H9 (cell line): ENCODE data around the gene TOGARAM2. TPM values are rescaled to one million over a fixed set of nuclear protein-coding genes. Genes with fewer than 3 reads are reported as not detected.

Source experiments
- DNase-seq: peaks from one replicate; pipeline ENCODE4 v3.0.0-alpha.2; 2017
- H2AFZ ChIP-seq: one replicate; pipeline ENCODE4 v1.6.1; 2013; ENCODE audit warnings: mild to moderate bottlenecking, low read length, control low read depth, moderate library complexity
- H2AK5ac ChIP-seq: 2 replicates; pipeline ENCODE4 v1.6.1; 2013; ENCODE audit warnings: low read length, control low read depth, mixed read lengths; ENCODE audit not compliant: insufficient read length
- H2BK120ac ChIP-seq: one replicate; pipeline ENCODE4 v1.6.1; 2013; ENCODE audit warnings: low read depth, mild to moderate bottlenecking, low read length, control low read depth, inconsistent platforms; ENCODE audit not compliant: poor library complexity, severe bottlenecking
- H2BK12ac ChIP-seq: 2 replicates; pipeline ENCODE4 v1.6.1; 2013; ENCODE audit warnings: low read length, control low read depth, mixed read lengths, low read depth; ENCODE audit not compliant: insufficient read length
- H2BK15ac ChIP-seq: 2 replicates; pipeline ENCODE4 v1.6.1; 2013; ENCODE audit warnings: low read depth, low read length, control low read depth
- H2BK20ac ChIP-seq: one replicate; pipeline ENCODE4 v1.6.1; 2013; ENCODE audit warnings: low read depth, mild to moderate bottlenecking, low read length, control low read depth, inconsistent platforms; ENCODE audit not compliant: poor library complexity, severe bottlenecking
- H2BK5ac ChIP-seq: 2 replicates; pipeline ENCODE4 v1.6.1; 2013; ENCODE audit warnings: low read length, control low read depth, mixed read lengths; ENCODE audit not compliant: insufficient read length
- H3K14ac ChIP-seq: 2 replicates; pipeline ENCODE4 v1.6.1; 2013; ENCODE audit warnings: low read length, control low read depth; ENCODE audit not compliant: insufficient read depth
- H3K18ac ChIP-seq: 2 replicates; pipeline ENCODE4 v1.6.1; 2013; ENCODE audit warnings: low read depth, mild to moderate bottlenecking, mixed read lengths, low read length, control low read depth; ENCODE audit not compliant: insufficient read length
- H3K23ac ChIP-seq: 2 replicates; pipeline ENCODE4 v1.6.1; 2013; ENCODE audit warnings: low read length, control low read depth, mixed read lengths, low read depth; ENCODE audit not compliant: insufficient read length
- H3K23me2 ChIP-seq: 2 replicates; pipeline ENCODE4 v1.6.1; 2013; ENCODE audit warnings: low read depth, mild to moderate bottlenecking, mixed read lengths, low read length, control low read depth; ENCODE audit not compliant: insufficient read length, poor library complexity, severe bottlenecking
- H3K27ac ChIP-seq: 2 replicates; pipeline ENCODE4 v1.5.1; 2013; ENCODE audit warnings: low read length, control low read depth, mixed read lengths, low read depth; ENCODE audit not compliant: insufficient read length
- H3K27me3 ChIP-seq: 2 replicates; pipeline ENCODE4 v1.6.1; 2013; ENCODE audit warnings: low read length, control low read depth, inconsistent platforms; ENCODE audit not compliant: insufficient read depth
- H3K4ac ChIP-seq: 2 replicates; pipeline ENCODE4 v1.6.1; 2013; ENCODE audit warnings: low read depth, mild to moderate bottlenecking, control low read depth, inconsistent platforms, low read length, moderate library complexity
- H3K4me1 ChIP-seq: 2 replicates; pipeline ENCODE4 v1.6.1; 2013; ENCODE audit warnings: low read length, control low read depth, inconsistent platforms; ENCODE audit not compliant: insufficient read depth
- H3K4me2 ChIP-seq: 2 replicates; pipeline ENCODE4 v1.6.1; 2013; ENCODE audit warnings: low read length, control low read depth, mixed read lengths; ENCODE audit not compliant: insufficient read length, insufficient read depth
- H3K56ac ChIP-seq: 2 replicates; pipeline ENCODE4 v1.6.1; 2013; ENCODE audit warnings: low read depth, mild to moderate bottlenecking, mixed read lengths, low read length, control low read depth; ENCODE audit not compliant: insufficient read length
- H3K79me1 ChIP-seq: 2 replicates; pipeline ENCODE4 v1.6.1; 2013; ENCODE audit warnings: low read depth, mild to moderate bottlenecking, moderate library complexity, low read length, control low read depth, inconsistent platforms; ENCODE audit not compliant: insufficient read depth, poor library complexity, severe bottlenecking
- H3K79me2 ChIP-seq: 2 replicates; pipeline ENCODE4 v1.6.1; 2013; ENCODE audit warnings: low read length, control low read depth, inconsistent platforms; ENCODE audit not compliant: insufficient read depth
- H3K9ac ChIP-seq: 2 replicates; pipeline ENCODE4 v1.6.1; 2013; ENCODE audit warnings: low read length, control low read depth, mixed read lengths; ENCODE audit not compliant: insufficient read length; ENCODE audit errors: extremely low read depth
- H3K9me3 ChIP-seq: one replicate; pipeline ENCODE4 v1.6.1; 2013; ENCODE audit warnings: low read depth, low read length, inconsistent platforms; ENCODE audit not compliant: control insufficient read depth
- H3T11ph ChIP-seq: one replicate; pipeline ENCODE4 v1.6.1; 2013; ENCODE audit warnings: mild to moderate bottlenecking, low read length, control low read depth, inconsistent platforms
- H4K20me1 ChIP-seq: one replicate; pipeline ENCODE4 v1.6.1; 2013; ENCODE audit not compliant: control insufficient read depth, insufficient read length, insufficient read depth
- H4K5ac ChIP-seq: 2 replicates; pipeline ENCODE4 v1.6.1; 2013; ENCODE audit warnings: low read depth, mild to moderate bottlenecking, mixed read lengths, low read length, control low read depth; ENCODE audit not compliant: insufficient read length
- H4K8ac ChIP-seq: replicated peaks from 2 replicates; pipeline ENCODE4 v1.6.1; 2013; ENCODE audit warnings: low read length, control low read depth, mixed read lengths, low read depth; ENCODE audit not compliant: insufficient read length
- H4K91ac ChIP-seq: 2 replicates; pipeline ENCODE4 v1.6.1; 2013; ENCODE audit warnings: low read depth, mild to moderate bottlenecking, moderate library complexity, mixed read lengths, low read length, control low read depth; ENCODE audit not compliant: insufficient read length
- H3K27ac Mint-ChIP-seq, 3 experiments: 2 replicates in 2 of 3; 3 replicates in 1 of 3; pipeline ENCODE4 v1.8.0; 2020 to 2021; ENCODE audit warnings: mixed read lengths in 3 of 3, mild to moderate bottlenecking in 1 of 3, moderate library complexity in 1 of 3
- H3K27me3 Mint-ChIP-seq: 2 replicates; pipeline ENCODE4 v1.8.0; 2021; ENCODE audit warnings: low read depth, mild to moderate bottlenecking, moderate library complexity, mixed read lengths
- H3K36me3 Mint-ChIP-seq, 3 experiments: 2 replicates in 2 of 3; 3 replicates in 1 of 3; pipeline ENCODE4 v1.8.0; 2020 to 2021; ENCODE audit warnings: low read depth in 3 of 3, mixed read lengths in 3 of 3; ENCODE audit not compliant: insufficient read depth in 1 of 3
- H3K4me1 Mint-ChIP-seq, 2 experiments: 2 replicates each; pipeline ENCODE4 v1.8.0; 2020; ENCODE audit warnings: mixed read lengths in 2 of 2
- H3K4me3 Mint-ChIP-seq, 2 experiments: 2 replicates in 1 of 2; 3 replicates in 1 of 2; pipeline ENCODE4 v1.8.0; 2020 to 2021; ENCODE audit warnings: mild to moderate bottlenecking in 2 of 2, mixed read lengths in 2 of 2, moderate library complexity in 1 of 2
- H3K9me3 Mint-ChIP-seq, 2 experiments: 2 replicates in 1 of 2; 3 replicates in 1 of 2; pipeline ENCODE4 v1.8.0; 2020; ENCODE audit warnings: mild to moderate bottlenecking in 2 of 2, mixed read lengths in 2 of 2, moderate library complexity in 1 of 2
- CTCF ChIP-seq: fragments of 200-600 bp; sonication (generic); conservative IDR thresholded peaks from 3 replicates; pipeline ENCODE4 v1.8.0; 2021; ENCODE audit warnings: antibody characterized with exemption, mild to moderate bottlenecking
- WGBS: extraction: QIAGEN DNeasy Blood & Tissue Kit; methylation state at CpG from one replicate; pipeline ENCODE4 v1.1.7; 2013; ENCODE audit warnings: missing lambda C conversion rate, low lambda C conversion rate, mixed read lengths; ENCODE audit not compliant: insufficient read length; ENCODE audit errors: extremely low coverage; 5-methylcytosine and 5-hydroxymethylcytosine counted together
- total RNA-seq: library from RNA; stranded (reverse); gene quantifications from 2 replicates; pipeline ENCODE4 v1.2.1, GENCODE V29; 2021

Gene TOGARAM2
- total RNA-seq, 1 experiment from 2014 or later = 0.83 TPM

- peaks cover 4% of the 10 kb centered on the region for H3K27me3 Mint-ChIP-seq
- H3K36me3 Mint-ChIP-seq = no peaks in the 10 kb centered on the region
- Histone ChIP-seq H3K4me1 (peaks cover 4% of the 10 kb centered on the region; the same call in 1 of the 2 replicates), H2AK5ac (no peak overlapping the region), H2BK15ac (no peak overlapping the region), H2BK12ac (no peak overlapping the region), H3K4me2 (no peak overlapping the region), H3K14ac (no peak overlapping the region), H4K20me1 (no peaks in the 10 kb centered on the region), H3K23me2 (no peaks in the 10 kb centered on the region), H3K18ac (no peak overlapping the region), H2BK120ac (no peak overlapping the region), H3K79me2 (no peaks in the 10 kb centered on the region), H3K79me1 (no peaks in the 10 kb centered on the region), H2BK5ac (no peak overlapping the region), H3K9me3 (no peaks in the 10 kb centered on the region), H4K5ac (no peak overlapping the region), H2AFZ (no peak overlapping the region), H3T11ph (no peak overlapping the region), H3K9ac (no peak overlapping the region), H4K91ac (no peak overlapping the region), H3K23ac (no peak overlapping the region), H3K56ac (no peak overlapping the region), H3K4ac (no peak overlapping the region), H2BK20ac (no peak overlapping the region), H3K27ac (no peak overlapping the region), H3K27me3 (no peaks in the 10 kb centered on the region), H4K8ac (no peak overlapping the region)
- no peak for DNase-seq
- no peaks in the 10 kb centered on the region for H3K9me3 Mint-ChIP-seq
- no peak overlapping the region; a peak in 1 of 7 replicates for H3K27ac Mint-ChIP-seq
- no peak overlapping the region for H3K4me3 Mint-ChIP-seq
- TF ChIP-seq CTCF = no peak
- peaks cover 20% of the 10 kb centered on the region in 2 experiments for H3K4me1 Mint-ChIP-seq
- no CpG with 5 or more reads among the region's 5 CpGs for WGBS
These were observed 75.4 kb downstream of the TOGARAM2 start for GRCh38 chr2:29056452-29056851.
